Panc1 (cell line): ENCODE data around the gene ZFYVE28.
"Not testable (repeated sequence)": the region's sequence is repeated elsewhere in the genome, so short reads cannot be mapped to it uniquely, and the experiment has no call there.

Experiments used
- POLR2AphosphoS5 ChIP-seq: IDR thresholded peaks from 2 replicates; pipeline ENCODE4 v1.6.1; 2012; ENCODE audit warnings: mild to moderate bottlenecking, low read depth, low read length, moderate library complexity
- TCF7L2 ChIP-seq: IDR thresholded peaks from 2 replicates; pipeline ENCODE4 v1.6.1; 2011; ENCODE audit warnings: mild to moderate bottlenecking, low read depth, low read length, inconsistent platforms
- TF ChIP-seq, protein P1 (sequence below): fragments of 450-650 bp; IDR thresholded peaks from 2 replicates; pipeline ENCODE4 v1.5.1; 2017; ENCODE audit warnings: mild to moderate bottlenecking
- TF ChIP-seq, protein P2 (sequence below), 2 experiments: IDR thresholded peaks; 2 replicates each; pipeline ENCODE4 v1.6.1; 2011 to 2012; ENCODE audit warnings: low read depth in 2 of 2, control low read depth in 1 of 2, low read length in 1 of 2, mild to moderate bottlenecking in 1 of 2, moderate library complexity in 1 of 2; ENCODE audit not compliant: insufficient read depth in 1 of 2

DNA sequence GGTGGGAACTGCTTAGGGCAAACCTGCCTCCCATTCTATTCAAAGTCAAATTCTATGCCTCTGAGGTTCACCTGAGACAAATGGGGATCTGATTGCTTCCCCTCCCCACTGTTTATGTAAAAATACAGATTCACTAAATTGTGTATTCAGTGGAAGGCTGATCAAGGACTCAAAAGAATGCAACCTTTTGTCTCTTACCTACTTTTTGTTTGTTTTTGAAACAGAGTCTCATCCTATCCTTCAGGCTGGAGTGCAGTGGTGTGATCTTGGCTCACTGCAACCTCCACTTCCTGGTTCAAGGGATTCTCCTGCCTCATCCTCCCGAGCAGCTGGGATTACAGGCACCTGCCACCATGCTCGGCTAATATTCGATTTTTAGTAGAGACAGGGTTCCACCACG, 197.1 kb downstream of the ZFYVE28 start:
- TF ChIP-seq, protein P1, sequence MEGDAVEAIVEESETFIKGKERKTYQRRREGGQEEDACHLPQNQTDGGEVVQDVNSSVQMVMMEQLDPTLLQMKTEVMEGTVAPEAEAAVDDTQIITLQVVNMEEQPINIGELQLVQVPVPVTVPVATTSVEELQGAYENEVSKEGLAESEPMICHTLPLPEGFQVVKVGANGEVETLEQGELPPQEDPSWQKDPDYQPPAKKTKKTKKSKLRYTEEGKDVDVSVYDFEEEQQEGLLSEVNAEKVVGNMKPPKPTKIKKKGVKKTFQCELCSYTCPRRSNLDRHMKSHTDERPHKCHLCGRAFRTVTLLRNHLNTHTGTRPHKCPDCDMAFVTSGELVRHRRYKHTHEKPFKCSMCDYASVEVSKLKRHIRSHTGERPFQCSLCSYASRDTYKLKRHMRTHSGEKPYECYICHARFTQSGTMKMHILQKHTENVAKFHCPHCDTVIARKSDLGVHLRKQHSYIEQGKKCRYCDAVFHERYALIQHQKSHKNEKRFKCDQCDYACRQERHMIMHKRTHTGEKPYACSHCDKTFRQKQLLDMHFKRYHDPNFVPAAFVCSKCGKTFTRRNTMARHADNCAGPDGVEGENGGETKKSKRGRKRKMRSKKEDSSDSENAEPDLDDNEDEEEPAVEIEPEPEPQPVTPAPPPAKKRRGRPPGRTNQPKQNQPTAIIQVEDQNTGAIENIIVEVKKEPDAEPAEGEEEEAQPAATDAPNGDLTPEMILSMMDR, result not testable (repeated sequence)
- TF ChIP-seq POLR2AphosphoS5, TCF7L2: not testable (repeated sequence)
- TF ChIP-seq, protein P2, sequence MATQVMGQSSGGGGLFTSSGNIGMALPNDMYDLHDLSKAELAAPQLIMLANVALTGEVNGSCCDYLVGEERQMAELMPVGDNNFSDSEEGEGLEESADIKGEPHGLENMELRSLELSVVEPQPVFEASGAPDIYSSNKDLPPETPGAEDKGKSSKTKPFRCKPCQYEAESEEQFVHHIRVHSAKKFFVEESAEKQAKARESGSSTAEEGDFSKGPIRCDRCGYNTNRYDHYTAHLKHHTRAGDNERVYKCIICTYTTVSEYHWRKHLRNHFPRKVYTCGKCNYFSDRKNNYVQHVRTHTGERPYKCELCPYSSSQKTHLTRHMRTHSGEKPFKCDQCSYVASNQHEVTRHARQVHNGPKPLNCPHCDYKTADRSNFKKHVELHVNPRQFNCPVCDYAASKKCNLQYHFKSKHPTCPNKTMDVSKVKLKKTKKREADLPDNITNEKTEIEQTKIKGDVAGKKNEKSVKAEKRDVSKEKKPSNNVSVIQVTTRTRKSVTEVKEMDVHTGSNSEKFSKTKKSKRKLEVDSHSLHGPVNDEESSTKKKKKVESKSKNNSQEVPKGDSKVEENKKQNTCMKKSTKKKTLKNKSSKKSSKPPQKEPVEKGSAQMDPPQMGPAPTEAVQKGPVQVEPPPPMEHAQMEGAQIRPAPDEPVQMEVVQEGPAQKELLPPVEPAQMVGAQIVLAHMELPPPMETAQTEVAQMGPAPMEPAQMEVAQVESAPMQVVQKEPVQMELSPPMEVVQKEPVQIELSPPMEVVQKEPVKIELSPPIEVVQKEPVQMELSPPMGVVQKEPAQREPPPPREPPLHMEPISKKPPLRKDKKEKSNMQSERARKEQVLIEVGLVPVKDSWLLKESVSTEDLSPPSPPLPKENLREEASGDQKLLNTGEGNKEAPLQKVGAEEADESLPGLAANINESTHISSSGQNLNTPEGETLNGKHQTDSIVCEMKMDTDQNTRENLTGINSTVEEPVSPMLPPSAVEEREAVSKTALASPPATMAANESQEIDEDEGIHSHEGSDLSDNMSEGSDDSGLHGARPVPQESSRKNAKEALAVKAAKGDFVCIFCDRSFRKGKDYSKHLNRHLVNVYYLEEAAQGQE (IDR thresholded peaks at IDR 0.05; ENCODE audit: insufficient read depth in 1 of 2, low read depth in 2 of 2, low read length in 1 of 2), result not testable (repeated sequence)
